GM18870 (cell line): ENCODE results near the gene PCMTD2.
A peak's percentile ranks its signal among the peaks of the same experiment; 100 is the strongest.
"Not testable (repeated sequence)": the region's sequence is repeated elsewhere in the genome, so short reads cannot be mapped to it uniquely, and the experiment has no call there.

ENCODE experiments used
- ATAC-seq: cut with Tn5 transposase; IDR thresholded peaks from one replicate; pipeline ENCODE4 v1.9.1; 2021; ENCODE audit warnings: moderate library complexity; ENCODE audit not compliant: unreplicated experiment

PCMTD2 gene

GRCh38 chr20:64285579-64286446 lies 30.3 kb downstream of the PCMTD2 start:
- peak; percentile 94 for ATAC-seq

DNA sequence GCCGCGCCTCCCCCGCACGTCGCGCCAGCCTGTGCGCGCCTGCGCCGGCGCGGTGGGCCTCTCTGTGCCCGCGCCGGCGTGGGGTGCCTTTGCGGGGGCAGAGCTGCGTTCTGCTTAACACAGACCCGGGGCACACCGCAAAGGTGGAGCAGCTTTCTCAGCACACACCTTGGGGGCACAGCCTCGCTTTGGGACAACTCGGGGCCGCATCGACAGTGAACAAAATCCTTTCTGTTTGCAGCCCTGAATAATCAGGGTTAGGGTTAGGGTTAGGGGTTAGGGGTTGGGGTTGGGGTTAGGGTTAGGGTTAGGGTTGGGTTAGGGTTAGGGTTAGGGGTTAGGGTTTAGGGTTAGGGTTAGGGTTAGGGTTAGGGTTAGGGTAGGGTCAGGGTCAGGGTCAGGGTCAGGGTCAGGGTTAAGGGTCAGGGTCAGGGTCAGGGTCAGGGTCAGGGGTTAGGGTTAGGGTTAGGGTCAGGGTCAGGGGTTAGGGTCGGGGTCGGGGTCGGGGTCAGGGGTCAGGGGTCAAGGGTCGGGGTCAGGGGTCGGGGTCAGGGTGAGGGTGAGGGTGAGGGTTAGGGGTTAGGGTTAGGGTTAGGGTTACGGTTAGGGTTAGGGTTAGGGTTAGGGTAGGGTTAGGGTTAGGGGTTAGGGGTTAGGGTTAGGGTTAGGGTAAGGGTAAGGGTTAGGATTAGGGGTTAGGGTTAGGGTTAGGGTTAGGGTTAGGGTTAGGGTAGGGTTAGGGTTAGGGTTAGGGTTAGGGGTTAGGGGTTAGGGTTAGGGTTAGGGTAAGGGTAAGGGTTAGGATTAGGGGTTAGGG lies 31.1 kb downstream of the PCMTD2 start:
- ATAC-seq, result not testable (repeated sequence)

- ATAC-seq, result not testable (repeated sequence)
Measured at GRCh38 chr20:64287264-64287590, 31.7 kb downstream of the PCMTD2 start.

GRCh38 chr20:64292167-64292566 lies 36.6 kb downstream of the PCMTD2 start:
- ATAC-seq, result not testable (repeated sequence)

- ATAC-seq, result not testable (repeated sequence)
Measured at GRCh38 chr20:64303086-64303485, 47.5 kb downstream of the PCMTD2 start.

DNA sequence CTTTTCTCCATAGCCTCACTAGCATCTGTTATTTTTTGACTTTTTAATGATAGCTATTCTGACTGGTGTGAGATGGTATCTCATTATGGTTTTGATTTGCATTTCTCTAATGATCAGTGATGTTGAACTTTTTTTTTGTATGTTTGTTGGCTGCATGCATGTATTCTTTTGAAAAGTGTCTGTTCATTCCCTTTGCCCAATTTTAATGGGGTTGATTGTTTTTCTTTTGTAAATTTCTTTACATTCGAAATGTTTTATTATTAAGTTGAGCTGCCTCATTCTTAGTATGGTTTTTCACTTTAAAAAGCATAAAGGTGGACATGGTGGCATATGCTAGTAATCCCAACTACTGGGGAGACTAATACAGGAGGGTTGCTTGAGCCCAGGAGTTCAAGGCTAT lies 58.2 kb downstream of the PCMTD2 start:
- ATAC-seq, result not testable (repeated sequence)

DNA sequence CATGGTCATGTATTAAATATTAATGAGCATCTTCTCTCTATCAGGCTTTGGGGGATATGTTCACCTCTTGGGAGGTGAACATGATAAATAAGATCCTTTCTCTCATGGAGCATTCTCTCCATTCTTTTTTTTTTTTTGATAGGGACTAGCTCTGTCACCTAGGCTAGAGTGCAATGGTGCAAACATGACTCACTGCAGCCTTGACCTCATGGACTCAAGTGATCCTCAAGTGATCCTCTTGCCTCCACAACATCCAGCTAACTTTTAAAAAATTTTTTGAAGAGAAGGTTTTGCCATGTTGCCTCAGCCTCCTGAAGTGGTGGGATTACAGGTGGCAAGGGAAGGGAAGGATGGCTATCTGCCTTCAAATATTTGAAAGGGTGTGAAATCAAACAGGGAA lies 59.8 kb downstream of the PCMTD2 start:
- ATAC-seq, result not testable (repeated sequence)

- not testable (repeated sequence) for ATAC-seq
Measured at GRCh38 chr20:64315884-64316283, 60.3 kb downstream of the PCMTD2 start.

DNA sequence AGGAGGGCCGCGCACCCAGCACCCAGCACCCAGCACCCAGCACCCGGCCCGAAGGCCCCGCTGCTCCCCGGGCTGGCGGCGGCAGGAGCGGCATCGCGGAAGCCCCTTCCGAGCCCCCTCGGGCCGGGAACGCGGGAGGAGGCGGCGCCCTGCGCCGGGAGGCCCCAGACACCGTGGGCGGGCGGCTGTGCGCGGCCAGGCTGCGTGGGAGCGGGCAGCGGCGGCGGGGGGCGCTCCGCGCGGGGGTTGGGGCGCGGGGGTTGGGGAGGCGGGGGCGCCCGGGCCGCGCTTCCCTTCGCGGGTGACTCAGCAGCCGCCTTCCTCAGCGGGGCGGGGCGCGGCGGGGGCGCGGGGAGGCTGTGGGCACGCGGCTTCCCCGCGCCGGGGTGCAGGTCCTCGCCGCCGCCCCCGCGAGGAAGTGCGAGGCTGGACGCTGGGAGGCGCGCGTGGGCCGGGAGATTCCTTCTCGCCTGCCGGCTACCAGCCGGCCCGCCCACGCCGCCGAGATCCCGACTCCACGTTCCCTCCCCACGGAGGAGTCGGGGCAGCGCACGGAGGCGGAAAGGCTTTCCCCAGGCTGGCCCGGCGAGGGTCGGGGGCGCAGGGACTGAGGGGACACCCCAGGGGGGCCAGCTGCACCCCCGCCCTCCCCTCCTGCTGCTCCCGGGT lies 61.0 kb downstream of the PCMTD2 start:
- not testable (repeated sequence) for ATAC-seq

DNA sequence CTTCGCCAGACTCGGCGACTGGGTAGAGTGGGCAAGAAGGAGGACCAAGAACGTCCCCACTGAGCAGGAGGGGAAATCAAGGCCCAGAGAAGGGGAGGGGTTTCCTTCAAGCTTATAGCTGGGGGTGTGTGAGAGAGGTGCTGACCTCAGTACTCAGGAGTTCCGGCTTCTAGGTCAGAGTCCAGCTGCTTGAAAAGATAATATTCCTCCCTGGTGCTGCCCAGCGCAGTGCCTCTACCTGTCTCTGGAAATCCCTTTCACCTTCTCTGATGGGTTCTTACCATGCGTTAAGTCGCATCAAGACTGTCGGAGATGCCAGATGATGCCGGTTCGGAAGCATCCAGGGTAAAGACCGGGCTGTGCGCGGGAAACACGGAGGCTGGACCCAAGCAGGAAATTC lies 61.8 kb downstream of the PCMTD2 start:
- not testable (repeated sequence) for ATAC-seq

DNA sequence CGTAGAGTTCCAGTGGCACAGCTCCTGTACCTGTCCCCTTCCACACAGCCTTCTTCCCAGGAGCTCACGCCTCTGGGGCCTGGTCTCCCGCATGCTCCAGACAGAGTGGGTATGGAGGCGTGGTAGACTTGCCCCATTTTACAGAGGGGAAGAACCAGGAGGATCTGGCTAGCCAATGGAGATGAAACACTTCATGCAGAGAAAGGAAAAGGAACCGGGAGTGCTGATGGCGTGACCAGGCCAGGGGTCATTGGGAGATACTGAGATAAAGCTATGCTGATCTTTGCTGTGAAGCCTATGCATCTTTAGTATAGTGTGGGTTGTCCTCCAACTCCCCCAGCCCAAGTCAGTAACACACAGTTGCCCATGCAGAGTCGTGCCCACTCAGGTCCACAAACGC lies 62.5 kb downstream of the PCMTD2 start:
- not testable (repeated sequence) for ATAC-seq

- ATAC-seq, result not testable (repeated sequence)
Measured at GRCh38 chr20:64322031-64322789, 66.7 kb downstream of the PCMTD2 start.
